Stimulated activated CD4-positive, alpha-beta T cell treated with anti-CD3 and anti-CD28 coated beads, Interleukin-4, amount 100 ng/mL, for 48 hours (primary cell): Measurements from ENCODE around the gene CCNA1.

ENCODE experiments used
- DNase-seq, 2 donors: peaks; one replicate each; pipeline ENCODE4 v3.0.0-alpha.2; 2020; ENCODE audit warnings: low read depth in 2 of 2

CCNA1 gene

GRCh38 chr13:36453516-36453915, 21.2 kb downstream of the CCNA1 start:
- no peak for DNase-seq

DNA sequence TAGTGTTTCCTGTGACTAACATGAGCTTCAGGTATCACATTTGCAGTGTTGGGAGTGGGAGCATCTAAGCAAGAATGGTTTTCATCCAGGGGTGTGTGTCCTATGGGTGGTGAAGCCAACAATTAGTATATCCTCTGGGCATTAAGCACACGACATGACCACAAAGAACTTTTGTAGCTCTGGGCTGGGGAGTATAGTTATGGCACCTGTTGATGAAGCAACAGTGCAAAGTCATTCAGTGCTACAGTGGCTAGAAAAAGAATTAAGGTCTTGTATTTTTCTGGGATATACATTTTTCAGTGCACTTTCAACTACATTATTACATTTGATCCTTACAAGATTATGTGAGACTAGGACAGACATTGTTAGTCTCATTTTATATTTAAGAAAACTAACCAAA, 21.8 kb downstream of the CCNA1 start:
- no peak for DNase-seq

DNA sequence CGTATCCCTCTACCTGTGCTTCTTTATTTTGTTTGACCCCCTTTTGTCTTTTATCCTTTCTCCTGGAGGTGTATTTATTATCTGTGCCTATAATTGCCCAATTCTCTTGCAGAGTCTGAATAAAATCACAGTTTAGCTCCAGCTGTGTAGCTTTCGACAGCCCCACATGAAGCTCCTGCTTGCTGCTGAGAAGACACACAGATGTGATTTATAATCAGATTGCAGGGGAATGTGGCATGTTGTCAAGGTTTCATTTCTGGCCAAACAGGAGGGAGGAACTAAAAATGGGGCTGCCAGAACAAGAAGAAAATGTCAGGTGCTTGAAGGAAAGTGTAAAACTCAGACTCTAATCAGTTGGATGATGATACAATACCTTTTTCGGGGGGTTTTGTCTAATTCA, 22.7 kb downstream of the CCNA1 start:
- no peak for DNase-seq

- DNase-seq: no peak
These were observed 24.3 kb downstream of the CCNA1 start for GRCh38 chr13:36456577-36456976.

DNA sequence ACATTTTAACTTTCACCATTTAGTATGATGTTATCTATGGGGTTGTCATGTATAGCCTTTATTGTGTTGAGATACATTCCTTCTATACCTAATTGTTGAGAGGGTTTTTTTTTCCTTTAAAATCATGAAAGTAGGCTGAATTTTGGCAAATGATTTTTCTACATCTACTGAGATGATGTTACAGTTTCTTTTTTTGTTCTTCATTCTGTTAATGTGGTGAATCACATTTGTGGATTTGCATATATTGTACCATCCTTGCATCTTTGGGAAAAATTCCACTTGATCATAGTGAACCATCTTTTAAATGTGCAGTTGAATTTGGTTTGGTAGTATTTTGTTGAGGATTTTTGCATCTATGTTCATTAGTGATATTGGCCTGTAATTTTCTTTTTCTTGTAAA, 29.2 kb downstream of the CCNA1 start:
- DNase-seq: no peak

DNA sequence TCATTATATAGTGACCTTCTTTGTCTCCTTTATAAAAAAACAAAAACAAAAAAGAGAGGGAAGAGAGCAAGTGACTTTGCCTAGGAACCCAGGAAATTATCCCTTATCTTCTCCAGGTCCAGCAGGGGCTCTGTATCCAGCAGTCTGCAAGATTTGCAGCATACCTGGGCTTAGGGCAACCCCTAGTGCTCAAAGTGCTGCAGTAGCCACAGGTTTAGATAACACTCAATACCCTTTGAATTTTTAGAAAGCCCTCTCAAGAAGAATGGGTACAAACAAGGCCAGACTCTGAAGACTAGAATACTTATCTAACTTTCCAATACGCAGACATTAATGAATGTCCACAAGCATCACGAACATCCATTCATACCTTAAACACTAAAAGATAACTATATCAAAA, 43.2 kb downstream of the CCNA1 start:
- no peak for DNase-seq

DNA sequence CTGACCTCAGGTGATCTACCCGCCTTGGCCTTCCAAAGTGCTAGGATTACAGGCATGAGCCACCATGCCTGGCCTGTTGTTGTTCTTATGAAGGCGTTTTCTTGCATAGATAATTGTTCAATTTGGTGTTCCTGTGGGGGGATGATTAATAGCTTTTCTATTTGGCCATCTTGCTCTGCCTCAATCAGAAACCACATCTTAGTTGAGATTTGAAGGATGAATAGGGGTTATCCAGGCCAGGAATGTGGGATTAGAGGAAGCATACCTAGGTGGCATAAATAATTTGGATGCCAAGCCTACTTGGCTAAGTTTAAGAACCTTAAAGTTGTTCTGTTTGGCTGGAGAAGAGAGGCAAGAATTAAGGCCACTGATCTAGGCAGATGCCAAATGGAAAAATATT, 44.4 kb downstream of the CCNA1 start:
- DNase-seq: no peak

DNA sequence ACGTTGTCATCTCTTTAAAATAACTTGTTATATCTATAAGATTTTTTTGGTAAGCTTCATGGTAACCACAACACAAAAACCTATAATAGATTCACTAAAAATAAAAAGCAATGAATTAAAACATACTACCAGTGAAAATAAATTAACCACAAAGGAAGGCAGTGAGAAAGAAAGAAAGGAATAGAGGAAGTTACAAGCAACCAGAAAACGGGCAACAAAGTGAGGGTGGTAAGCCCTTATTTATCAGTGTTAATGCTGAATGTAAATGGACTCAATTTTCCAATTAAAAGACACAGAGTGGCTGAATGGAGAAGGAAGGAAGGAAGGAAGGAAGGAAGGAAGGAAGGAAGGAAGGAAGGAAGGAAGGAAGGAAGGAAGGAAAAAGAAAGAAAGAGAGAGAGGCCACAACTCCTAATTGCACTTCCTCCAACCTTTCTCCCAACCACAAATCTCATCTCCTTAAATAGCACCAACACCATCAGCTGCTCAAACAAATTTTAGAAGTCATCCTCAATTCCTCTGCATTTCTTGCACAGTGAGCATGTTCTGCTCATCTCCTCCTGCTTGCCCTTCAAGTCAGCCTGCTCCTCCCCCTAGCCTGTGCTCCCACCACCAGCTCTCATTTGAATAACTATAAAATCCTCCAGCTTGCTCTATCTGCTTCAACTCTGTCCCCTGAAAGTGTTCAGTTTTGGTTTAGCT, 48.6 kb downstream of the CCNA1 start:
- no peak for DNase-seq

DNA sequence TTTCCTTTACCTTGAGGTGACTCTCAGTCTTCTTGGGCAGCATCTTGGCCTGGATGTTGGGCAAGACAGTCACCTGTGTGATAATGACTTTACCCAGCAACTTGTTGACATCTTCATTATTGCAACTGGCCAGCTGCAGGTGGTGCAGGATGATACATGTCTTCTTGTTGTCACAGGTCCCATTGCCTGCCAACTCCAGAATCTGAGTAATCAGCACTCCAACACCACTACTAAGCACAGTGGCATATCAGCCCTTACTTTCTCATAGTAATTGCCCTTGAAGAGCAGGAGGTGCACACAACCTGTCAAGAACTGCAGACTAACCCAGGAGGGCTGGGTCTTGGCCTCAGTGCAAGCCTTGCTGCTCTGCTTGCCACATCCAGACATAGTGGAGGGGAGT, 57.8 kb downstream of the CCNA1 start:
- no peak for DNase-seq
